ENCODE data around the gene MSANTD2.
"Not testable (repeated sequence)": the region's sequence is repeated elsewhere in the genome, so short reads cannot be mapped to it uniquely, and the experiment has no call there.

MSANTD2 gene

GRCh38 chr11:124783002-124783401 is 17.2 kb downstream of the MSANTD2 start:
- no peak for DNase-seq (ENCODE audit: low spot score)
- no peak for TF ChIP-seq CTCF (IDR thresholded peaks at IDR 0.05)
- Histone ChIP-seq H3K27ac (no peak overlapping the region), H3K4me3 (no peak overlapping the region)

GRCh38 chr11:124779568-124779967 is 20.6 kb downstream of the MSANTD2 start:
- DNase-seq (ENCODE audit: low spot score), result no peak
- Histone ChIP-seq H3K4me3 (no peak overlapping the region), H3K27ac (no peak overlapping the region)
- TF ChIP-seq CTCF (IDR thresholded peaks at IDR 0.05), result no peak

- TF ChIP-seq CTCF (IDR thresholded peaks at IDR 0.05), result no peak
- H3K27ac ChIP-seq, result peak overlapping the region; percentile 68 to 89
- H3K4me3 ChIP-seq, result no peak overlapping the region
- no peak for DNase-seq (ENCODE audit: low spot score)
Observed at GRCh38 chr11:124778281-124778680, 21.9 kb downstream of the MSANTD2 start.

GRCh38 chr11:124776865-124777645 is 23.2 kb downstream of the MSANTD2 start:
- TF ChIP-seq CTCF (IDR thresholded peaks at IDR 0.05), result no peak
- Histone ChIP-seq H3K27ac (peak overlapping the region; percentile 68 to 89), H3K4me3 (no peak overlapping the region)
- DNase-seq (ENCODE audit: low spot score), result peak; percentile 85

- not testable (repeated sequence) for H3K4me3 ChIP-seq; DNase-seq (ENCODE audit: low spot score)
- H3K27ac ChIP-seq, result peak overlapping the region in 1 of 2 donors; percentile 20
Observed at GRCh38 chr11:124770959-124771358, 29.2 kb downstream of the MSANTD2 start.

- no peak overlapping the region for H3K4me3 ChIP-seq
- no peak for DNase-seq (ENCODE audit: low spot score)
- peak overlapping the region in 1 of 2 donors; percentile 44 for H3K27ac ChIP-seq
- no peak for TF ChIP-seq CTCF (IDR thresholded peaks at IDR 0.05)
Observed at GRCh38 chr11:124769806-124770774, 30.1 kb downstream of the MSANTD2 start.

GRCh38 chr11:124768914-124769313 is 31.3 kb downstream of the MSANTD2 start:
- H3K27ac ChIP-seq, result no peak overlapping the region
- no peak for TF ChIP-seq CTCF (IDR thresholded peaks at IDR 0.05)
- H3K4me3 ChIP-seq, result no peak overlapping the region
- no peak for DNase-seq (ENCODE audit: low spot score)
